ENCODE measurements around the gene CAPZA2.

GRCh38 chr7:116832692-116833091 is 29.7 kb upstream of the CAPZA2 start:
- TF ChIP-seq, protein P1, sequence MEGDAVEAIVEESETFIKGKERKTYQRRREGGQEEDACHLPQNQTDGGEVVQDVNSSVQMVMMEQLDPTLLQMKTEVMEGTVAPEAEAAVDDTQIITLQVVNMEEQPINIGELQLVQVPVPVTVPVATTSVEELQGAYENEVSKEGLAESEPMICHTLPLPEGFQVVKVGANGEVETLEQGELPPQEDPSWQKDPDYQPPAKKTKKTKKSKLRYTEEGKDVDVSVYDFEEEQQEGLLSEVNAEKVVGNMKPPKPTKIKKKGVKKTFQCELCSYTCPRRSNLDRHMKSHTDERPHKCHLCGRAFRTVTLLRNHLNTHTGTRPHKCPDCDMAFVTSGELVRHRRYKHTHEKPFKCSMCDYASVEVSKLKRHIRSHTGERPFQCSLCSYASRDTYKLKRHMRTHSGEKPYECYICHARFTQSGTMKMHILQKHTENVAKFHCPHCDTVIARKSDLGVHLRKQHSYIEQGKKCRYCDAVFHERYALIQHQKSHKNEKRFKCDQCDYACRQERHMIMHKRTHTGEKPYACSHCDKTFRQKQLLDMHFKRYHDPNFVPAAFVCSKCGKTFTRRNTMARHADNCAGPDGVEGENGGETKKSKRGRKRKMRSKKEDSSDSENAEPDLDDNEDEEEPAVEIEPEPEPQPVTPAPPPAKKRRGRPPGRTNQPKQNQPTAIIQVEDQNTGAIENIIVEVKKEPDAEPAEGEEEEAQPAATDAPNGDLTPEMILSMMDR (IDR thresholded peaks at IDR 0.05; ENCODE audit: low read length), result no peak
- TF ChIP-seq EZH2 (IDR thresholded peaks at IDR 0.05; ENCODE audit: borderline replicate concordance, low read length), result no peak
